Non-pigmented ciliary epithelial cell (primary cell): ENCODE data around the gene FAM20C.

ENCODE experiments used
- DNase-seq: peaks from one replicate; pipeline ENCODE4 v3.0.0-alpha.2; 2010; ENCODE audit warnings: low read depth

Gene FAM20C

GRCh38 chr7:209906-210305, 17.5 kb downstream of the FAM20C start:
- no peak for DNase-seq

GRCh38 chr7:210401-210925, 18.1 kb downstream of the FAM20C start:
- DNase-seq = no peak

- no peak for DNase-seq
Measured at GRCh38 chr7:211033-211714, 18.8 kb downstream of the FAM20C start.

- DNase-seq = no peak
Measured at GRCh38 chr7:211715-212058, 19.3 kb downstream of the FAM20C start.

GRCh38 chr7:212754-213153, 20.4 kb downstream of the FAM20C start:
- no peak for DNase-seq

- no peak for DNase-seq
Measured at GRCh38 chr7:213324-213993, 21.1 kb downstream of the FAM20C start.

GRCh38 chr7:214410-215212, 22.2 kb downstream of the FAM20C start:
- peak; percentile 52 for DNase-seq

- no peak for DNase-seq
Measured at GRCh38 chr7:216360-217300, 24.3 kb downstream of the FAM20C start.

GRCh38 chr7:217781-218180, 25.4 kb downstream of the FAM20C start:
- no peak for DNase-seq

GRCh38 chr7:218316-218715, 25.9 kb downstream of the FAM20C start:
- no peak for DNase-seq

GRCh38 chr7:218896-219580, 26.7 kb downstream of the FAM20C start:
- no peak for DNase-seq

- no peak for DNase-seq
Measured at GRCh38 chr7:219581-220150, 27.3 kb downstream of the FAM20C start.

- no peak for DNase-seq
Measured at GRCh38 chr7:220151-220841, 27.9 kb downstream of the FAM20C start.

- DNase-seq = no peak
Measured at GRCh38 chr7:221978-222715, 29.8 kb downstream of the FAM20C start.

GRCh38 chr7:222716-223041, 30.3 kb downstream of the FAM20C start:
- no peak for DNase-seq

- DNase-seq = no peak
Measured at GRCh38 chr7:223118-223800, 30.9 kb downstream of the FAM20C start.

GRCh38 chr7:223861-224260, 31.5 kb downstream of the FAM20C start:
- no peak for DNase-seq

GRCh38 chr7:226281-226895, 34.0 kb downstream of the FAM20C start:
- no peak for DNase-seq

GRCh38 chr7:227926-228325, 35.6 kb downstream of the FAM20C start:
- no peak for DNase-seq
